Skin of body (tissue), 2 donors: ENCODE measurements around the gene NTNG1. TPM values are rescaled to one million over a fixed set of nuclear protein-coding genes. Genes with fewer than 3 reads are reported as not detected.

Experiments
- DNase-seq: peaks from one replicate; lab custom pipeline; 2025; lab: John Stamatoyannopoulos, UW
- total RNA-seq: library from RNA; depleted of rRNA; stranded (reverse); fragments of >200 nt; gene quantifications from one replicate; pipeline ENCODE4 v1.2.3, GENCODE V29; 2014

The NTNG1 gene
- total RNA-seq, 1 donor from 2014 or later = 9.1 TPM

GRCh38 chr1:107394301-107394700 is 253.5 kb downstream of the NTNG1 start:
- DNase-seq = peak; percentile 36

GRCh38 chr1:107401704-107402103 is 260.9 kb downstream of the NTNG1 start:
- no peak for DNase-seq

GRCh38 chr1:107404756-107405155 is 263.9 kb downstream of the NTNG1 start:
- peak; percentile 2 for DNase-seq

- peak; percentile 37 for DNase-seq
These were observed 264.4 kb downstream of the NTNG1 start for GRCh38 chr1:107405236-107405635.

- DNase-seq = no peak
These were observed 266.2 kb downstream of the NTNG1 start for GRCh38 chr1:107407011-107407410.

GRCh38 chr1:107413546-107413945 is 272.7 kb downstream of the NTNG1 start:
- DNase-seq = peak; percentile 22

GRCh38 chr1:107413951-107414350 is 273.1 kb downstream of the NTNG1 start:
- DNase-seq = peak; percentile 4

- peak; percentile 59 for DNase-seq
These were observed 273.7 kb downstream of the NTNG1 start for GRCh38 chr1:107414550-107414949.

- no peak for DNase-seq
These were observed 274.4 kb downstream of the NTNG1 start for GRCh38 chr1:107415241-107415640.

GRCh38 chr1:107419003-107419402 is 278.2 kb downstream of the NTNG1 start:
- DNase-seq = no peak

GRCh38 chr1:107422901-107423300 is 282.1 kb downstream of the NTNG1 start:
- no peak for DNase-seq

GRCh38 chr1:107430540-107431228 is 289.8 kb downstream of the NTNG1 start:
- no peak for DNase-seq

- DNase-seq = no peak
These were observed 291.3 kb downstream of the NTNG1 start for GRCh38 chr1:107432108-107432507.

- DNase-seq = no peak
These were observed 292.2 kb downstream of the NTNG1 start for GRCh38 chr1:107433068-107433467.

GRCh38 chr1:107433635-107434360 is 293.0 kb downstream of the NTNG1 start:
- no peak for DNase-seq

- DNase-seq = no peak
These were observed 293.5 kb downstream of the NTNG1 start for GRCh38 chr1:107434361-107434693.

- no peak for DNase-seq
These were observed 295.9 kb downstream of the NTNG1 start for GRCh38 chr1:107436552-107437241.

GRCh38 chr1:107439567-107439966 is 298.7 kb downstream of the NTNG1 start:
- DNase-seq = no peak

GRCh38 chr1:107442551-107442950 is 301.7 kb downstream of the NTNG1 start:
- peak; percentile 63 for DNase-seq

GRCh38 chr1:107443027-107443426 is 302.2 kb downstream of the NTNG1 start:
- no peak for DNase-seq

- DNase-seq = no peak
These were observed 303.0 kb downstream of the NTNG1 start for GRCh38 chr1:107443860-107444259.

- no peak for DNase-seq
These were observed 303.5 kb downstream of the NTNG1 start for GRCh38 chr1:107444302-107444701.

GRCh38 chr1:107449326-107449725 is 308.5 kb downstream of the NTNG1 start:
- no peak for DNase-seq
